K562 (cell line): ENCODE measurements around the gene NIPBL. TPM values are rescaled to one million over a fixed set of nuclear protein-coding genes. Genes with fewer than 3 reads are reported as not detected.

Source experiments
- CUX1 ChIP-seq: fragments of 200-800 bp; sonication (Bioruptor generic); IDR thresholded peaks from 2 replicates; pipeline ENCODE4 v1.6.1; 2016; ENCODE audit warnings: missing genetic modification characterization, missing compliant biosample characterization
- DPF2 ChIP-seq: fragments of 450-650 bp; IDR thresholded peaks from 2 replicates; pipeline ENCODE4 v1.6.1; 2016
- ETV5 ChIP-seq: sonication (generic); formaldehyde crosslinking; IDR thresholded peaks from 2 replicates; pipeline ENCODE4 v1.4.0; 2020; ENCODE audit warnings: low read depth, mild to moderate bottlenecking, missing genetic modification reagents
- FOXP1 ChIP-seq: sonication (generic); formaldehyde crosslinking; IDR thresholded peaks from 2 replicates; pipeline ENCODE4 v1.8.0; 2022; ENCODE audit warnings: mild to moderate bottlenecking, missing genetic modification reagents
- GATAD2A ChIP-seq: fragments of 450-650 bp; IDR thresholded peaks from 2 replicates; pipeline ENCODE4 v1.6.1; 2017
- MTA3 ChIP-seq: fragments of 450-650 bp; formaldehyde crosslinking; IDR thresholded peaks from 2 replicates; pipeline ENCODE4 v1.6.1; 2017; ENCODE audit warnings: mild to moderate bottlenecking, borderline replicate concordance
- MYNN ChIP-seq, 2 experiments: sonication (generic); formaldehyde crosslinking in 1 of 2; IDR thresholded peaks; 2 replicates each; pipeline versions ENCODE4 v1.5.0 to v1.6.1; 2016 to 2020; ENCODE audit warnings: antibody characterized with exemption in 1 of 2, missing genetic modification reagents in 1 of 2
- PATZ1 ChIP-seq: fragments of 250-450 bp; sonication (Bioruptor Pico); IDR thresholded peaks from 2 replicates; pipeline ENCODE4 v1.5.0; 2020; ENCODE audit warnings: mild to moderate bottlenecking, borderline replicate concordance
- PHF8 ChIP-seq: fragments of 200-600 bp; sonication (generic); IDR thresholded peaks from 2 replicates; pipeline ENCODE4 v1.6.1; 2012; ENCODE audit warnings: mixed run types, mild to moderate bottlenecking, inconsistent platforms, low read length, moderate library complexity, borderline replicate concordance
- TGIF2 ChIP-seq: sonication (generic); formaldehyde crosslinking; IDR thresholded peaks from 2 replicates; pipeline ENCODE4 v1.8.1; 2022; ENCODE audit warnings: mild to moderate bottlenecking, missing genetic modification reagents, moderate library complexity
- ZNF23 ChIP-seq: fragments of 250-450 bp; sonication (Bioruptor Pico); IDR thresholded peaks from 2 replicates; pipeline ENCODE4 v1.4.0; 2020; ENCODE audit warnings: mild to moderate bottlenecking
- ZNF347 ChIP-seq: fragments of 450-650 bp; formaldehyde crosslinking; IDR thresholded peaks from 2 replicates; pipeline ENCODE4 v1.4.0; 2020; ENCODE audit warnings: low read depth, mild to moderate bottlenecking, moderate library complexity
- polyA plus RNA-seq, 8 experiments: library from polyadenylated mRNA; depleted of rRNA in 4 of 8; stranded (reverse) in 5 of 8; unstranded in 3 of 8; fragments of >200 nt; fragmentation: Nextera tagmentation in 2 of 8; fragmentation: Illumina TruSeq in 1 of 8; extraction: Ambion mirVana in 2 of 8; extraction: Trizol in 1 of 8; gene quantifications; 2 replicates each; pipeline versions ENCODE4 v1.2.1 to v1.2.3, GENCODE V29; 2011 to 2014; ENCODE audit warnings: inconsistent platforms in 1 of 8, missing spikeins in 1 of 8
- total RNA-seq, 7 experiments: library from RNA; depleted of rRNA in 6 of 7; stranded (reverse); fragments of >200 nt in 6 of 7; fragmentation: Illumina TruSeq in 2 of 7; extraction: Trizol in 2 of 7; gene quantifications; 2 replicates each; pipeline versions ENCODE4 v1.2.1 to v1.2.3, GENCODE V29; 2011 to 2021; ENCODE audit warnings: low replicate concordance in 1 of 7
- TF ChIP-seq, protein P1 (sequence below): IDR thresholded peaks from 2 replicates; pipeline ENCODE4 v1.6.1; 2016; ENCODE audit warnings: missing genetic modification characterization, missing compliant biosample characterization
- TF ChIP-seq, protein P2 (sequence below): sonication (generic); formaldehyde crosslinking; IDR thresholded peaks from 2 replicates; pipeline ENCODE4 v1.8.1; 2023; ENCODE audit warnings: mild to moderate bottlenecking, missing genetic modification reagents
- TF ChIP-seq, protein P3 (sequence below): fragments of 450-650 bp; formaldehyde crosslinking; IDR thresholded peaks from 2 replicates; pipeline ENCODE4 v1.4.0; 2020; ENCODE audit warnings: mild to moderate bottlenecking, mixed read lengths

The NIPBL gene
- total and polyA plus RNA-seq, 9 of the 15 experiments (the other 6 are each of a cell fraction or from before 2014, with no cell fraction given), result 12.9 to 56.7 (median 38.9) TPM

- TF ChIP-seq CUX1 (CRISPR knock-in tag), result no peak
- peak; percentile 85 for TF ChIP-seq PHF8
- TF ChIP-seq DPF2, result no peak
- TF ChIP-seq, protein P1, sequence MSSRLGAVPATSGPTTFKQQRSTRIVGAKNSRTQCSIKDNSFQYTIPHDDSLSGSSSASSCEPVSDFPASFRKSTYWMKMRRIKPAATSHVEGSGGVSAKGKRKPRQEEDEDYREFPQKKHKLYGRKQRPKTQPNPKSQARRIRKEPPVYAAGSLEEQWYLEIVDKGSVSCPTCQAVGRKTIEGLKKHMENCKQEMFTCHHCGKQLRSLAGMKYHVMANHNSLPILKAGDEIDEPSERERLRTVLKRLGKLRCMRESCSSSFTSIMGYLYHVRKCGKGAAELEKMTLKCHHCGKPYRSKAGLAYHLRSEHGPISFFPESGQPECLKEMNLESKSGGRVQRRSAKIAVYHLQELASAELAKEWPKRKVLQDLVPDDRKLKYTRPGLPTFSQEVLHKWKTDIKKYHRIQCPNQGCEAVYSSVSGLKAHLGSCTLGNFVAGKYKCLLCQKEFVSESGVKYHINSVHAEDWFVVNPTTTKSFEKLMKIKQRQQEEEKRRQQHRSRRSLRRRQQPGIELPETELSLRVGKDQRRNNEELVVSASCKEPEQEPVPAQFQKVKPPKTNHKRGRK (tag), result no peak
- TF ChIP-seq TGIF2 (CRISPR knock-in tag), result peak; percentile 73; the same call in 1 of the 2 replicates
- TF ChIP-seq ETV5 (CRISPR knock-in tag), result 0 out of 2 replicates have a peak, but pooled peaks have one; percentile 26
- TF ChIP-seq FOXP1 (CRISPR knock-in tag), result peak; percentile 73; the same call in 1 of the 2 replicates
- no peak for TF ChIP-seq MTA3
- TF ChIP-seq MYNN (IDR thresholded peaks at IDR 0.05), result no peak
- no peak for TF ChIP-seq MYNN (CRISPR knock-in tag; IDR thresholded peaks at IDR 0.05)
- TF ChIP-seq, protein P2, sequence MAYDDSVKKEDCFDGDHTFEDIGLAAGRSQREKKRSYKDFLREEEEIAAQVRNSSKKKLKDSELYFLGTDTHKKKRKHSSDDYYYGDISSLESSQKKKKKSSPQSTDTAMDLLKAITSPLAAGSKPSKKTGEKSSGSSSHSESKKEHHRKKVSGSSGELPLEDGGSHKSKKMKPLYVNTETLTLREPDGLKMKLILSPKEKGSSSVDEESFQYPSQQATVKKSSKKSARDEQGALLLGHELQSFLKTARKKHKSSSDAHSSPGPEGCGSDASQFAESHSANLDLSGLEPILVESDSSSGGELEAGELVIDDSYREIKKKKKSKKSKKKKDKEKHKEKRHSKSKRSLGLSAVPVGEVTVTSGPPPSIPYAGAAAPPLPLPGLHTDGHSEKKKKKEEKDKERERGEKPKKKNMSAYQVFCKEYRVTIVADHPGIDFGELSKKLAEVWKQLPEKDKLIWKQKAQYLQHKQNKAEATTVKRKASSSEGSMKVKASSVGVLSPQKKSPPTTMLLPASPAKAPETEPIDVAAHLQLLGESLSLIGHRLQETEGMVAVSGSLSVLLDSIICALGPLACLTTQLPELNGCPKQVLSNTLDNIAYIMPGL (CRISPR knock-in tag), result peak; percentile 91; the same call in 1 of the 2 replicates
- no peak for TF ChIP-seq PATZ1 (CRISPR knock-in tag)
- no peak for TF ChIP-seq GATAD2A
- TF ChIP-seq ZNF23 (CRISPR knock-in tag), result no peak
- no peak for TF ChIP-seq ZNF347
- TF ChIP-seq, protein P3, sequence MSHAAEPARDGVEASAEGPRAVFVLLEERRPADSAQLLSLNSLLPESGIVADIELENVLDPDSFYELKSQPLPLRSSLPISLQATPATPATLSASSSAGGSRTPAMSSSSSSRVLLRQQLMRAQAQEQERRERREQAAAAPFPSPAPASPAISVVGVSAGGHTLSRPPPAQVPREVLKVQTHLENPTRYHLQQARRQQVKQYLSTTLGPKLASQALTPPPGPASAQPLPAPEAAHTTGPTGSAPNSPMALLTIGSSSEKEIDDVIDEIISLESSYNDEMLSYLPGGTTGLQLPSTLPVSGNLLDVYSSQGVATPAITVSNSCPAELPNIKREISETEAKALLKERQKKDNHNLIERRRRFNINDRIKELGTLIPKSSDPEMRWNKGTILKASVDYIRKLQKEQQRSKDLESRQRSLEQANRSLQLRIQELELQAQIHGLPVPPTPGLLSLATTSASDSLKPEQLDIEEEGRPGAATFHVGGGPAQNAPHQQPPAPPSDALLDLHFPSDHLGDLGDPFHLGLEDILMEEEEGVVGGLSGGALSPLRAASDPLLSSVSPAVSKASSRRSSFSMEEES (CRISPR knock-in tag), result no peak
Measured at GRCh38 chr5:36876965-36877666, 547 bp downstream of the NIPBL start (continued).
